ENCODE data around the gene BEX4. TPM values are rescaled to one million over a fixed set of nuclear protein-coding genes. Genes with fewer than 3 reads are reported as not detected.
"Not testable (repeated sequence)": the region's sequence is repeated elsewhere in the genome, so short reads cannot be mapped to it uniquely, and the experiment has no call there.

Gene BEX4, protein sequence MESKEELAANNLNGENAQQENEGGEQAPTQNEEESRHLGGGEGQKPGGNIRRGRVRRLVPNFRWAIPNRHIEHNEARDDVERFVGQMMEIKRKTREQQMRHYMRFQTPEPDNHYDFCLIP
- 6.3 and 7.3 TPM in 2 replicates for total RNA-seq (2014; rRNA removed; shearing (Covaris generic))

DNA sequence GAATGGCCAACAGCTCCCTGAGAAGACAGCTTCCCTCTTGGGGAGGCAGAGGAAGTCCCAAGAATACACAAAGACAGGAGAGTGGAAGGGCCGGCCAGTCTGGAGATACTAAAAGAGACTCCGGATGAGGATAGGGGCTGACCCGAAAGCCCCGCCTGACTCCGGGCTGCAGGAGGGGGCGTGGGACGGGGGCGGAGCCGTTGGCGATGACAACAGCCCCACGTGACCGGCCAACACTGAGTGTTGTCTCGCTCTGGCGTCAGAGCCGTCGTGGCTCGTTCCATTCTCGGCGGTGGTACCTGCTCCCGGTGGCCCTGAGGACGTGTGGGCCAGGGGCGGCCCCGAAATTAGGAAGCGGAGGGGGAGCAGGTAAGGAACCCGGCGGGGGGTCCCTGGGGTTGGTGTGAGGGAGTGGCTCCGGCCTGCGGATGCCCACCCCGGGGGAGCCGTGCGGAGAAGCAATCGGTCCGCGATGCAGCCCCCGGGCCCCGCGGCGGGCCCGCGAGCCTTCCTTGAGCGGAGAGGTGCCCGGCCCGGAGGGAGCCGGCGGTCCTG is at the start of gene BEX4:
TSS of gene BEX4 (plus strand) at position 239 of the 555 bp plus-strand sequence. CDS start 1,046 bp downstream, outside the sequence.
- peak; percentile 70 for DNase-seq (ENCODE audit: low read depth)

DNA sequence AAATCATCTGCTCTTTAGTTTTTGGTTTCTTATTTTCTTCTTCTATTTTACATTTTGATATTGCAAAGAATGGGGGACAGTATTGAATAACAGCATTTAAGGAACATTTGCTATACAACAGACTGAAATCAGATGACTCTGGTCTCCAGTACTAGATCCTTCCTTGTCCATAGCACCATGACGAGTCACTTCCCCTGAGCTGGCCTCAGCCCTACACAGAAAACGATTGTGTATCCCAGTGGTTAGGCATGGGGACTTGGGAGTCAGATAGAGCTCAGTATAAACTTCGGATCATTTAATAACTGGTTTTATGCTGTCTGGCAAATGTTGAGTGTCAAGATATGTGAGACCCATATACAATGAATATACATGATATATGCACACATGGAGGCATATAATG is 44.7 kb upstream of the BEX4 start:
- peak; percentile 59 for DNase-seq (ENCODE audit: low read depth)

DNA sequence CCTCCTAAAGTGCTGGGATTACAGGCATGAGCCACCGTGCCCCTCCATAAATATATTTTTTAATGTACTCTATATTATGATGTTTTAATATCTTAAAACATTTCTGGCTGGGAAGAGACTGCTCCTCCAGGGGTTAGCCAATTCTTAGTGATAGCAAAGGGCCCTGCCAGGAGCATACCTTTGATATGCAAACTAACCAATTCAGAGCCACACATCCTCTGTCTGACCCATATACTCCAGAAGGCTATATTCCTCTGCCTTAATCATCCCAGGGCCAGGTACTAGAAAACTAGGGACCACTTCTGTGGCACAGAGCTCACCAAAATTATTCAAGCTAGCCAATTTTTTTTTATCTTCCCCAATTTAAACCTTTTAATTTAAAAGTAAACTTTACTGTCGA is 43.6 kb upstream of the BEX4 start:
- DNase-seq (ENCODE audit: low read depth): no peak

DNA sequence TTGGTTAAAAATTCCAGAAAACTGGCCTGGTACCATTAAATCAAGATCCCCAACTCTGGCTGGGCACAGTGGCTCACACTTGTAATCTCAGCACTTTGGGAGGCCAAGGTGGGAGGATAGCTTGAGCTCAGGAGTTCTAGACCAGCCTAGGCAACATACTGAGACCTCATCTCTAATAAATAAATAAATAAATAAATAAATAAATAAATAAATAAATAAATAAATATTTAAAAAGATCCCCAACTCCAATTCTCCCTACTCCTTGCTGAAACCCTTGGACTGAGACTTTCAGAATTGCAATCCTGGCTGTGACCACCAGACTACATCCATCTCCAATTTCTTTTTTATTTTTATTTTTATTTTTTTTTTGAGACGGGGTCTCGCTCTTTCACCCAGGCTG is 39.7 kb upstream of the BEX4 start:
- DNase-seq (ENCODE audit: low read depth): not testable (repeated sequence)

DNA sequence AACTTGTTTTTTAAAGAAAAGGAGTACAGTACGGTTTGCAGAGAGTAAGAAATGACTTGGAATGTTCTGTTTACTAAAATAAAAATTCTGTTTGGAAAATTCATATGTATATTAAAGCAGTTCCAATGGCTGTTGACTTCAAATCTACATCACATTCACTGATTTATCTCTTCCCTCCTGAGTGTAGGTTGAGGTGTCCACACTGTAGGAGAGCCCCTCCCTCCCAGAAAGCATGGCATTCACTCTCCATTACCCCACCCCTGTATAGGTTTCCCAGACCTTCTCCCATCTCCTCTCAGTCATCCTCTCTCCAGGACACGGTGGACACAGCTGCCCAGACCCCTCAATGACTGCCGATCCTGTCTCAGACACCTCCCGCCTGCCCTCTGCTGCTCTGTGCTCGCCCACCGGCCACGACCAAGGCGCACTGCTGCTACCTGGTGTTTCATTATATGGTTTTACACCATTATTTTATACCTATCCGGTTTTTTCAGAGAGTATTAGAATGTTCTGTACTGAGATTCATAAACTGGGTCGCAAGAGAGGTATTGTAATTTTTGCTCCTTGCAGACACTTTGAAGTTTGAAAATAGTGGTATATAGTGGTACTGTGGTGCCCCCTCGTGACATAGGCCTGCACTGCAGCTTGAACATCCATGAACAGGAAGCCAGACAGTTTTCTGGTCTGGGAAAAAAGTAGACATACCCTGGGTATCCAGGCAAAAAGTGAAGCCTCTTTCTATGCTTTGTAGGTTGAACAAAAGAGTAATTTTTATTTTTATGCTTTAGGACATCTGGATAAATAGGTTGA is 38.8 kb upstream of the BEX4 start:
- peak; percentile 58 for DNase-seq (ENCODE audit: low read depth)

DNA sequence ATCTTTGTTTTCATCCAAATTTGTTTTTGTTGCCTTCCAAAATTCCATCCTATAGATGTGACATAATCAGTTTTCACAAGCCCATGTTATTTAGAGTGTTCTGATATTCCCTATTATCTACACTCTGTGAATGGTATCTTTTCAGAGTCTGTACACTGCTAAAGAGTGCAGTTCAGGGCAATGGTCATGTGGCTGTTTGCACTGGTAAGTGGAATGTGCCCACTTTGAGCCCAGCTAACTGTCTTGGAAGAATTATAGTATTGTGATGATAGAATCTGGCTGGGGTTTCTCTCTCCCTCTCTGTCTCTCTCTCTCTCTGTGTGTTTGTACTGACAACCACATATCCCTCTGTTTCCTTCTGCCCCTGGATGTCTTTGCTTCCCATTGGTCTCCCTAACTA is 37.4 kb upstream of the BEX4 start:
- DNase-seq (ENCODE audit: low read depth): no peak

DNA sequence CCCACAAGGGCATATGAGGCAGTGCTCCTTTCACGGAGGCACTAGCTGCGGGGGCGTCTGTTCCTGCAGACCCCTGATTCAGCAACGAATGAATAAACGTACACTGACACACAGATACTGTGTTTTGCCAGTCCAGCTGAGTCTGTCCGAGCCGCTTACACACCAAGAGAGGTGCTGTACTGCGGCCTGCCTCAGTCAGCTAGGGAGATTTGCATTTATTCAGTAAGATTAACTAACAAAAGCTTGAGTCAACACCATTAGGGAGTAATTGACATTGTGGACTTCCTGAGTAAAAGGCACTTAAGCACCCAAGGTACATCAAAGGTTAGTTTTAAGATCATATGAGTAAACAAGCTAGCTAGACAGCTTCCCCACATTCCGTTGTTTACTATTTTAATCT is 31.0 kb upstream of the BEX4 start:
- no peak for DNase-seq (ENCODE audit: low read depth)

- DNase-seq (ENCODE audit: low read depth): peak; percentile 75
Measured at GRCh38 chrX:103187953-103188475, 26.9 kb upstream of the BEX4 start.

GRCh38 chrX:103197721-103198306 is 17.1 kb upstream of the BEX4 start:
- DNase-seq (ENCODE audit: low read depth): peak; percentile 55

GRCh38 chrX:103198668-103199067 is 16.2 kb upstream of the BEX4 start:
- not testable (repeated sequence) for DNase-seq (ENCODE audit: low read depth)

DNA sequence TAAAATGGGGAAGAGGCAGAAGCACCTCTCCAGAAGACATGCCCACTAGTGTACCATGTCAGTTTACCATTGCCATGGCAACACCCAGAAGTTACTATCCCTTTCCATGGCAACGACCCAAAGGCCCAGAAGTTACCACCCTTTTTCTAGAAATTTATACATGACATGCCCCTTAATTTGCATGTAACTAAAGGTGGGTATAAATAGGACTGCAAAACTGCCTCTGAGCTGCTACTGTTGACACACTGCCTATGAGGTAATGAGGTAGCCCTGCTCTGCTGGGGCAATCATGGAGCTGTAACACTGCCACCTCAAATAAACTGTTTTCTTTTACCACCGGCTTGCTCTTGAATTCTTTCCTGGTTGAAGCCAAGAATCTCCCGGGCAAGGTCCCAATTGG is 13.9 kb upstream of the BEX4 start:
- DNase-seq (ENCODE audit: low read depth): peak; percentile 16

DNA sequence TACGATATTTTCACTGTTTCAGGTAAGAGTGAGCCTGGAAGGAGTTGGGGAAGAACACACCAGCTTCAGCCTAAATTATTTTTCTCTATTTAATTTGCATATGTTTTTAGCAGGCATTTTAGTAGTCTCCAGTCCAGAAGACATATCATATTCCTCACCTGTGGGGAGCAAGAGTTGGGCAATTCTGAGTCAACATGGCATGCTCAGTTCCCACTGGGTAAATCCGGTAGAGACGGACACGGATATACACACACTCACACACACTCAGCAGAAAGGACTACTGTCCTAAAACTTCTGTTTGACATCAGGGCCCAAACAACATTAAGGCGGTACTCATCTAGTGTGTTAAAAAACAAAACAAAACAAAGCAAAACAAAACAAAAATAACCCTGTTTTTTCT is 4.9 kb upstream of the BEX4 start:
- DNase-seq (ENCODE audit: low read depth): no peak

DNA sequence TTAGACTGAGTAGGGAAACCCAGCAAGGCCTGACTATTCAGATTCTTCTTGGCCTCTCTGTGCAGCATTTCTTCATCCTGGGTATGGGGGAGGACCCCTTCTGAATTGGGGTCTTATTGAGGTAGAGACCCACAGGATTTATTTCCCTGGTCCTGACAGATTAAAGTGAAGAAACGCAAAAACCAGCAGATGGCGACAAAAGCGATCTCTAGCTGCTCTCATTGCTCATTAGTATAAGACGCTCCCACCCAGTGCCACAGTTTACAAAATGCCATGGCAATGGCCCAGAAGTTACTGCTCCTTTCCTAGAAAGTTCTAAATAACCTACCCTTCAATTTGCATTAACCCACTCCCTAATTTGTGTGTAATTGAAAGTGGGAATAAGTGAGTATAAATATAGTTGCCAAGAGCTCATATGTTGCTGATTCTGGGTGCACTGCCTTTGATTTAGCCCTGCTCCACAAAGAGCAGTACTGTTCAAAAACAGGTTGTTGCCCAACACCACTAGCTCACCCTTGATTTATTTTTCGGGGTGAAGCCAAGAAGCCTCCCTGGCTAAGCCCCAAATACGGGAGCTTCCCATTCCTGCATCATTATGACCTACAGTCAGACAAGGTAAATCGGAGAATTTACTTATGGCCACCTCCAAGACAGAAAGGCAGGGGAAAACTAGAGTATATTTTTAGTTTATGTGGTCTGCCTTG is 3.7 kb upstream of the BEX4 start:
- peak; percentile 55 for DNase-seq (ENCODE audit: low read depth)

DNA sequence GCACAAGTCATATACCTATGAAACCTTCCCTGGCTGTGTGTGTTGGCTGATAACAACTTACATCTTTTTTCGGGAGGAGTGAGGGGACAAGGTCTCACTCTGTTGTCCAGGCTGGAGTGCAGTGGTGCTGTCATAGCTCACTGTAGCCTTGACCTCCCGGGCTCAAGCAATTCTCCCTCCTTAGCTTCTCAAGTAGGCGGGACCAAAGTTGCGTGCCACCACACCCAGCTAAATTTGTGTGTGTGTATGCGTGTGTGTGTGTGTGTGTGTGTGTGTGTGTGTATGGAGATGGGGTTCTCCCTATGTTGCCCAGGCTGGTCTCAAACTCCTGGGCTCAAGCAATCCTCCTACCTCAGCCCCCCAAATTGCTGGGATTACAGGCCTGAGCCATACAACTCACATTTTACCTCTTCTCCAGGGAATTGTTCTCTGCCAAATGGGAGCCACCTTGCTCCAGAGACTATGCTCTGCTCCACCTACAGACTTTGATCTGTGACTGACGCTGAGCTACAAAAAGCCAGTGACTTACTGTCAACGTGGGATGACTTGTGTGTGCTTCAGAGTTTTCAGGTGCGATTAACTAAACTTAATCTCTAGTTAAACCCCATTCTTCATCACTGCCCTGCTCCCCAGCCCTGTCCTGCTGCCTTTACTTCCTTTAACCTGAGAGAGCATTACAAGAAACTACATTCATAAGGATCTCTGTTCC is 2.0 kb upstream of the BEX4 start:
- no peak for DNase-seq (ENCODE audit: low read depth)

GRCh38 chrX:103215425-103215991 is 600 bp downstream of the BEX4 start:
- no peak for DNase-seq (ENCODE audit: low read depth)

GRCh38 chrX:103220511-103221323 is 5.8 kb downstream of the BEX4 start:
- DNase-seq (ENCODE audit: low read depth): no peak

GRCh38 chrX:103225918-103226317 is 11.0 kb downstream of the BEX4 start:
- not testable (repeated sequence) for DNase-seq (ENCODE audit: low read depth)

- DNase-seq (ENCODE audit: low read depth): no peak
Measured at GRCh38 chrX:103233263-103233662, 18.4 kb downstream of the BEX4 start.

- DNase-seq (ENCODE audit: low read depth): no peak
Measured at GRCh38 chrX:103234869-103235268, 20.0 kb downstream of the BEX4 start.

GRCh38 chrX:103235608-103236007 is 20.7 kb downstream of the BEX4 start:
- DNase-seq (ENCODE audit: low read depth): not testable (repeated sequence)
